K562 (cell line): Measurements from ENCODE around the gene ISG20L2. TPM values are rescaled to one million over a fixed set of nuclear protein-coding genes. Genes with fewer than 3 reads are reported as not detected.

Source experiments
- BHLHE40 ChIP-seq: IDR thresholded peaks from 2 replicates; pipeline ENCODE4 v1.6.1; 2011; ENCODE audit warnings: low read length, improper control_type of control experiment
- CEBPB ChIP-seq: fragments of 450-650 bp; IDR thresholded peaks from 2 replicates; pipeline ENCODE4 v1.6.1; 2016; ENCODE audit warnings: missing genetic modification characterization, missing compliant biosample characterization
- DPF2 ChIP-seq: fragments of 450-650 bp; IDR thresholded peaks from 2 replicates; pipeline ENCODE4 v1.6.1; 2016
- EWSR1 ChIP-seq: fragments of 450-650 bp; IDR thresholded peaks from 2 replicates; pipeline ENCODE4 v1.6.1; 2018; ENCODE audit warnings: borderline replicate concordance, mild to moderate bottlenecking, low read depth, moderate library complexity; ENCODE audit not compliant: partially characterized antibody
- FOXA3 ChIP-seq, 2 experiments: fragments of 450-650 bp in 1 of 2; sonication (generic) in 1 of 2; formaldehyde crosslinking; IDR thresholded peaks in 1 of 2; conservative IDR thresholded peaks in 1 of 2; 2 replicates each; pipeline versions ENCODE4 v1.4.0 to v1.8.0; 2020 to 2022; ENCODE audit warnings: mild to moderate bottlenecking in 2 of 2, missing genetic modification reagents in 1 of 2
- HDAC2 ChIP-seq: fragments of 450-650 bp; IDR thresholded peaks from 2 replicates; pipeline ENCODE4 v1.6.1; 2016; ENCODE audit warnings: mild to moderate bottlenecking
- KDM5B ChIP-seq: fragments of 200-600 bp; sonication (generic); IDR thresholded peaks from 2 replicates; pipeline ENCODE4 v1.6.1; 2012; ENCODE audit warnings: low read depth, mild to moderate bottlenecking, moderate library complexity, low read length, control low read depth, inconsistent platforms; ENCODE audit not compliant: insufficient replicate concordance
- NKRF ChIP-seq: fragments of 450-650 bp; IDR thresholded peaks from 2 replicates; pipeline ENCODE4 v1.6.1; 2016; ENCODE audit warnings: borderline replicate concordance
- NR2C2 ChIP-seq, 2 experiments: fragments of 200-800 bp in 1 of 2; sonication (Bioruptor generic) in 1 of 2; sonication (generic) in 1 of 2; formaldehyde crosslinking in 1 of 2; IDR thresholded peaks; 2 replicates each; pipeline versions ENCODE4 v1.6.1 to v1.8.0; 2016 to 2022; ENCODE audit warnings: mild to moderate bottlenecking in 1 of 2, missing compliant biosample characterization in 1 of 2, missing genetic modification characterization in 1 of 2, missing genetic modification reagents in 1 of 2
- RBM22 ChIP-seq: fragments of 200-400 bp; formaldehyde crosslinking; IDR thresholded peaks from 2 replicates; pipeline ENCODE4 v1.6.1; 2018; ENCODE audit warnings: low read length, low read depth; ENCODE audit not compliant: poor library complexity, severe bottlenecking
- SREBF2 ChIP-seq: sonication (generic); formaldehyde crosslinking; IDR thresholded peaks from 2 replicates; pipeline ENCODE4 v1.4.0; 2020; ENCODE audit warnings: mild to moderate bottlenecking, missing genetic modification reagents
- SRF ChIP-seq, 2 experiments: fragments of 250-450, 450-650 bp in 1 of 2; sonication (Bioruptor Pico) in 1 of 2; sonication (generic) in 1 of 2; formaldehyde crosslinking; IDR thresholded peaks; 2 replicates each; pipeline versions ENCODE4 v1.5.0 to v1.5.1; 2020 to 2022; ENCODE audit warnings: mild to moderate bottlenecking in 1 of 2, missing genetic modification reagents in 1 of 2
- TAF1 ChIP-seq: IDR thresholded peaks from 2 replicates; pipeline ENCODE4 v1.6.1; 2011; ENCODE audit warnings: mild to moderate bottlenecking, low read length, moderate library complexity; ENCODE audit not compliant: insufficient read depth, control insufficient read depth, severe bottlenecking; ENCODE audit errors: extremely low read depth
- TAF7 ChIP-seq: fragments of 450-650 bp; IDR thresholded peaks from 2 replicates; pipeline ENCODE4 v1.6.1; 2016; ENCODE audit warnings: missing genetic modification characterization, missing compliant biosample characterization
- ZNF561 ChIP-seq: fragments of 450-650 bp; formaldehyde crosslinking; conservative IDR thresholded peaks from 2 replicates; pipeline ENCODE4 v1.4.0; 2020; ENCODE audit warnings: mild to moderate bottlenecking, moderate library complexity
- ZNF699 ChIP-seq: fragments of 250-450 bp; sonication (Bioruptor Pico); IDR thresholded peaks from 2 replicates; pipeline ENCODE4 v1.8.0; 2021; ENCODE audit warnings: mild to moderate bottlenecking, moderate library complexity; ENCODE audit not compliant: insufficient replicate concordance
- polyA plus RNA-seq, 8 experiments: library from polyadenylated mRNA; depleted of rRNA in 4 of 8; stranded (reverse) in 5 of 8; unstranded in 3 of 8; fragments of >200 nt; fragmentation: Nextera tagmentation in 2 of 8; fragmentation: Illumina TruSeq in 1 of 8; extraction: Ambion mirVana in 2 of 8; extraction: Trizol in 1 of 8; gene quantifications; 2 replicates each; pipeline versions ENCODE4 v1.2.1 to v1.2.3, GENCODE V29; 2011 to 2014; ENCODE audit warnings: inconsistent platforms in 1 of 8, missing spikeins in 1 of 8
- total RNA-seq, 7 experiments: library from RNA; depleted of rRNA in 6 of 7; stranded (reverse); fragments of >200 nt in 6 of 7; fragmentation: Illumina TruSeq in 2 of 7; extraction: Trizol in 2 of 7; gene quantifications; 2 replicates each; pipeline versions ENCODE4 v1.2.1 to v1.2.3, GENCODE V29; 2011 to 2021; ENCODE audit warnings: low replicate concordance in 1 of 7
- TF ChIP-seq, protein P1 (sequence below): sonication (generic); formaldehyde crosslinking; IDR thresholded peaks from 2 replicates; pipeline ENCODE4 v1.8.0; 2022; ENCODE audit warnings: missing genetic modification reagents, mild to moderate bottlenecking, moderate library complexity, borderline replicate concordance
- TF ChIP-seq, protein P2 (sequence below): fragments of 450-650 bp; conservative IDR thresholded peaks from 2 replicates; pipeline ENCODE4 v1.6.1; 2016; ENCODE audit warnings: missing genetic modification characterization, low read depth, mild to moderate bottlenecking, control low read depth, missing compliant biosample characterization
- TF ChIP-seq, protein P3 (sequence below), 2 experiments: IDR thresholded peaks; 2 replicates each; pipeline ENCODE4 v1.6.1; 2012; ENCODE audit warnings: improper control_type of control experiment in 2 of 2, low read depth in 2 of 2, low read length in 2 of 2, borderline replicate concordance in 1 of 2

Gene ISG20L2
- total and polyA plus RNA-seq, 9 of the 15 experiments (the other 6 are each of a cell fraction or from before 2014, with no cell fraction given), result 21.3 to 130 (median 50.3) TPM

DNA sequence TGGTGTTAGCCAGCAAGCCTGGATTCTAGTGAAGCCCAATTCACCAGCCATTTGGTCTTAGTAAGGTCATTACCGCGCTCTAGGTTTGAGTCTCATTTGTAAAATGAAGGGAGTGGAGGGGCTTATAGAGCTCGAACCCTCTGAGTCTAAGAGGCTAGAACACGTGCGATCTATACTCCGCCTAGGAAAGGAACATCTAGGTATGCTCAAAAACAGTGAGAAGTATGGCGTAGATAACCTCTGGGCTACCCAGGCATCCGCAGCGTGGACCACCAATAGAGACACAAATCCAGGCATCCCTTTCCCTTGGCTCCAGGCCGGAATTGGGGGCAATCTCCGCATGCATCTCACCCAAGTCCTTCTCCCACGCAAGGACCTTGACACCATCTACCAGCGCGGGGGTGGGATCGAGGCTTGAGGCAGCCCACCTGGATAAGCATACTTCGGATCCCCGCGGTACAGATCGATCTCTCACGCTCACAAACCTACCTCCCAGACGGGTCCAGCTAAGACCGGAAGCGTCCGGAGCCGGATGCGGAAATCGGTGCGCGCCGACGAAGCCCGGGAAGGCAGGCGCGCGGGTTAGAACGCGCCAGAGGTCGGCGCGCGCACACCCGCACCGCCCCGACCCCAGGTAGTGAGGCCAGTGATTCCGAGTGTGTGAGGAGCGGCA lies 504 bp downstream of the ISG20L2 start, which contains the start of gene METTL25B (continued):
- TF ChIP-seq NR2C2 (CRISPR knock-in tag; IDR thresholded peaks at IDR 0.05) (peak; percentile 64; the same call in 1 of the 2 replicates), NR2C2 (tag; IDR thresholded peaks at IDR 0.05) (no peak; the same call in 1 of the 2 replicates), EWSR1 (no peak), FOXA3 (CRISPR knock-in tag; conservative IDR thresholded peaks at IDR 0.05 in 1 of 2, IDR thresholded peaks at IDR 0.05 in 1 of 2) (peak in 1 of 2 experiments; percentile 60; a peak in 1 of 4 replicates), BHLHE40 (no peak), RBM22 (peak; percentile 56), TAF7 (tag) (0 out of 2 replicates have a peak, but pooled peaks have one; percentile 35), SRF (CRISPR knock-in tag; IDR thresholded peaks at IDR 0.05) (no peak), NKRF (peak; percentile 79; the same call in 1 of the 2 replicates), KDM5B (peak; percentile 67), HDAC2 (peak; percentile 62; the same call in 1 of the 2 replicates), DPF2 (0 out of 2 replicates have a peak, but pooled peaks have one; percentile 35), ZNF699 (no peak), CEBPB (no peak), ZNF561 (CRISPR knock-in tag) (no peak), TAF1 (peak; percentile 59), SREBF2 (no peak)
- TF ChIP-seq, protein P1, sequence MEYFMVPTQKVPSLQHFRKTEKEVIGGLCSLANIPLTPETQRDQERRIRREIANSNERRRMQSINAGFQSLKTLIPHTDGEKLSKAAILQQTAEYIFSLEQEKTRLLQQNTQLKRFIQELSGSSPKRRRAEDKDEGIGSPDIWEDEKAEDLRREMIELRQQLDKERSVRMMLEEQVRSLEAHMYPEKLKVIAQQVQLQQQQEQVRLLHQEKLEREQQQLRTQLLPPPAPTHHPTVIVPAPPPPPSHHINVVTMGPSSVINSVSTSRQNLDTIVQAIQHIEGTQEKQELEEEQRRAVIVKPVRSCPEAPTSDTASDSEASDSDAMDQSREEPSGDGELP (CRISPR knock-in tag), result peak; percentile 46; the same call in 1 of the 2 replicates
- TF ChIP-seq, protein P2, sequence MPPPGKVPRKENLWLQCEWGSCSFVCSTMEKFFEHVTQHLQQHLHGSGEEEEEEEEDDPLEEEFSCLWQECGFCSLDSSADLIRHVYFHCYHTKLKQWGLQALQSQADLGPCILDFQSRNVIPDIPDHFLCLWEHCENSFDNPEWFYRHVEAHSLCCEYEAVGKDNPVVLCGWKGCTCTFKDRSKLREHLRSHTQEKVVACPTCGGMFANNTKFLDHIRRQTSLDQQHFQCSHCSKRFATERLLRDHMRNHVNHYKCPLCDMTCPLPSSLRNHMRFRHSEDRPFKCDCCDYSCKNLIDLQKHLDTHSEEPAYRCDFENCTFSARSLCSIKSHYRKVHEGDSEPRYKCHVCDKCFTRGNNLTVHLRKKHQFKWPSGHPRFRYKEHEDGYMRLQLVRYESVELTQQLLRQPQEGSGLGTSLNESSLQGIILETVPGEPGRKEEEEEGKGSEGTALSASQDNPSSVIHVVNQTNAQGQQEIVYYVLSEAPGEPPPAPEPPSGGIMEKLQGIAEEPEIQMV (tag), result no peak
- TF ChIP-seq, protein P3, sequence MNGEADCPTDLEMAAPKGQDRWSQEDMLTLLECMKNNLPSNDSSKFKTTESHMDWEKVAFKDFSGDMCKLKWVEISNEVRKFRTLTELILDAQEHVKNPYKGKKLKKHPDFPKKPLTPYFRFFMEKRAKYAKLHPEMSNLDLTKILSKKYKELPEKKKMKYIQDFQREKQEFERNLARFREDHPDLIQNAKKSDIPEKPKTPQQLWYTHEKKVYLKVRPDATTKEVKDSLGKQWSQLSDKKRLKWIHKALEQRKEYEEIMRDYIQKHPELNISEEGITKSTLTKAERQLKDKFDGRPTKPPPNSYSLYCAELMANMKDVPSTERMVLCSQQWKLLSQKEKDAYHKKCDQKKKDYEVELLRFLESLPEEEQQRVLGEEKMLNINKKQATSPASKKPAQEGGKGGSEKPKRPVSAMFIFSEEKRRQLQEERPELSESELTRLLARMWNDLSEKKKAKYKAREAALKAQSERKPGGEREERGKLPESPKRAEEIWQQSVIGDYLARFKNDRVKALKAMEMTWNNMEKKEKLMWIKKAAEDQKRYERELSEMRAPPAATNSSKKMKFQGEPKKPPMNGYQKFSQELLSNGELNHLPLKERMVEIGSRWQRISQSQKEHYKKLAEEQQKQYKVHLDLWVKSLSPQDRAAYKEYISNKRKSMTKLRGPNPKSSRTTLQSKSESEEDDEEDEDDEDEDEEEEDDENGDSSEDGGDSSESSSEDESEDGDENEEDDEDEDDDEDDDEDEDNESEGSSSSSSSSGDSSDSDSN (IDR thresholded peaks at IDR 0.05; ENCODE audit: borderline replicate concordance in 1 of 2, low read depth in 2 of 2, low read length in 2 of 2), result peak in 1 of 2 experiments; percentile 42; a peak in 1 of 4 replicates
